Mucosa of descending colon (tissue), 3 donors: Measurements from ENCODE around the gene HNRNPDL. TPM values are rescaled to one million over a fixed set of nuclear protein-coding genes. Genes with fewer than 3 reads are reported as not detected.

Source experiments
- ATAC-seq: fragments of 200-7000 bp; cut with Tn5 transposase; one replicate; pipeline ENCODE4 v1.9.1; 2020; ENCODE audit warnings: mild to moderate bottlenecking, moderate library complexity
- DNase-seq, 3 donors: peaks; one replicate each; pipeline ENCODE4 v3.0.0-alpha.2; 2020
- H3K36me3 ChIP-seq: fragments of 200-600 bp; one replicate; pipeline ENCODE4 v1.8.0; 2021; ENCODE audit warnings: low read depth, mild to moderate bottlenecking
- H3K4me1 ChIP-seq: fragments of 200-600 bp; one replicate; pipeline ENCODE4 v1.8.0; 2021; ENCODE audit warnings: low read depth, mild to moderate bottlenecking
- H3K4me3 ChIP-seq: fragments of 200-600 bp; one replicate; pipeline ENCODE4 v1.8.0; 2021; ENCODE audit warnings: mild to moderate bottlenecking
- H3K9me3 ChIP-seq: fragments of 200-600 bp; one replicate; pipeline ENCODE4 v1.8.0; 2021; ENCODE audit warnings: mild to moderate bottlenecking
- CTCF ChIP-seq: fragments of 200-600 bp; IDR thresholded peaks from one replicate; pipeline ENCODE4 v1.8.0; 2022; ENCODE audit warnings: antibody characterized with exemption, mild to moderate bottlenecking
- intact Hi-C, 2 donors: fragments of 100-400 bp; cut with DNase I in 1 of 2; cut with micrococcal nuclease in 1 of 2; formaldehyde crosslinking; loops; one replicate each; pipeline versions ENCODE4 v1.11.0 to v1.11.1; 2022; cut with DNase I, micrococcal nuclease
- total RNA-seq, 3 donors: library from RNA; stranded (reverse); fragmentation: NEBNext Ultra II Directional in 2 of 3; extraction: Animal tissue kit (Norgen Biotek cat#: 25700) in 2 of 3; gene quantifications; one replicate each; pipeline versions ENCODE4 v1.2.1 to v1.2.4, GENCODE V29; 2021 to 2023
- donor health status: DM: no; HTN: no; CAD: no; lungs with moderate emphysema.
- donor health status: DM: no; HTN: no; CAD: no.
- donor health status: DM: no; HTN: yes; CAD: no.

Gene HNRNPDL
- total RNA-seq, 3 donors from 2014 or later, result 84.1 to 186 (median 107) TPM

GRCh38 chr4:82428526-82428968 lies 1.7 kb downstream of the HNRNPDL start:
- DNase-seq (no peak), ATAC-seq (no peak)
- Histone ChIP-seq H3K9me3 (no peaks in the 10 kb centered on the region), H3K4me1 (peaks cover 27% of the 10 kb centered on the region), H3K36me3 (no peaks in the 10 kb centered on the region), H3K4me3 (peak overlapping the region; percentile 70)
- no peak for TF ChIP-seq CTCF
- intact Hi-C loops, result loop anchor here (10.0 kb wide), 1 partner anchor 54 kb away; the partner anchor contains the start of gene HNRNPD (in 2 of the 2)

- DNase-seq (no peak), ATAC-seq (no peak)
- Histone ChIP-seq H3K36me3 (no peaks in the 10 kb centered on the region), H3K9me3 (no peaks in the 10 kb centered on the region), H3K4me1 (peaks cover 19% of the 10 kb centered on the region), H3K4me3 (no peak overlapping the region)
- no peak for TF ChIP-seq CTCF
- intact Hi-C loops, result loop anchor here (10.0 kb wide), 1 partner anchor 51 kb away; the partner anchor contains the start of gene HNRNPD (in 2 of the 2)
These were observed 4.8 kb downstream of the HNRNPDL start for GRCh38 chr4:82425478-82425877.

- ATAC-seq (no peak), DNase-seq (no peak)
- H3K4me1 ChIP-seq, result peaks cover 19% of the 10 kb centered on the region
- no peak overlapping the region for H3K4me3 ChIP-seq
- H3K9me3 ChIP-seq, result no peaks in the 10 kb centered on the region
- intact Hi-C loops, result loop anchor here (10.0 kb wide), 1 partner anchor 49 kb away; the partner anchor contains the start of gene HNRNPD (in 2 of the 2)
- H3K36me3 ChIP-seq, result no peaks in the 10 kb centered on the region
- TF ChIP-seq CTCF, result no peak
These were observed 6.8 kb downstream of the HNRNPDL start for GRCh38 chr4:82423245-82424054.

GRCh38 chr4:82422616-82423015 lies 7.6 kb downstream of the HNRNPDL start:
- no peak for ATAC-seq
- DNase-seq, result no peak
- Histone ChIP-seq H3K36me3 (no peaks in the 10 kb centered on the region), H3K9me3 (no peaks in the 10 kb centered on the region), H3K4me1 (peaks cover 16% of the 10 kb centered on the region), H3K4me3 (no peak overlapping the region)
- intact Hi-C loops, result loop anchor here (10.0 kb wide), 1 partner anchor 48 kb away; the partner anchor contains the start of gene HNRNPD (in 2 of the 2)
- no peak for TF ChIP-seq CTCF

- DNase-seq (no peak), ATAC-seq (peak; percentile 34)
- intact Hi-C loops, result loop anchor here (10.0 kb wide), 1 partner anchor 47 kb away; the partner anchor contains the start of gene HNRNPD (in 2 of the 2)
- no peak overlapping the region for H3K4me3 ChIP-seq
- no peaks in the 10 kb centered on the region for H3K9me3 ChIP-seq
- peaks cover 10% of the 10 kb centered on the region for H3K4me1 ChIP-seq
- no peak for TF ChIP-seq CTCF
- H3K36me3 ChIP-seq, result no peaks in the 10 kb centered on the region
These were observed 8.3 kb downstream of the HNRNPDL start for GRCh38 chr4:82421796-82422560.
